ENCODE data around the gene MGAT5.

DNA sequence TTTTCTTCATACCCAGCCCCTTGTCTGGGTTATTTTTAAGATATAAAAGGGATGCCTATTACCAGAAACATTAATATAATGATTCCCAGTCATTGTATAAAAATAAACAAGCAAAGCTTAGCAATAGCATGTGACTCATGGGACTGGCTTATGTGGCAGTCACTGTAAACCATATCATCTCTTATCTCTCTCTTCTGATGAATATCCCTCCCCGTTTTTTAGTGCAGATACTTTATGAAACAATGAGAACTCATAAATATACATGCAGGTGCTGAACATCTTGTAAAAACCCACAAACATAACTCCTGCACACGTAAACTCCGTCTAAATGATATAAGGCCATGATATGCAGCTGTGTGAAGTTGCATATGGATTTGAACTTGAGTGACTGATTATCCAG lies 154.9 kb downstream of the MGAT5 start:
- TF ChIP-seq, protein P1, sequence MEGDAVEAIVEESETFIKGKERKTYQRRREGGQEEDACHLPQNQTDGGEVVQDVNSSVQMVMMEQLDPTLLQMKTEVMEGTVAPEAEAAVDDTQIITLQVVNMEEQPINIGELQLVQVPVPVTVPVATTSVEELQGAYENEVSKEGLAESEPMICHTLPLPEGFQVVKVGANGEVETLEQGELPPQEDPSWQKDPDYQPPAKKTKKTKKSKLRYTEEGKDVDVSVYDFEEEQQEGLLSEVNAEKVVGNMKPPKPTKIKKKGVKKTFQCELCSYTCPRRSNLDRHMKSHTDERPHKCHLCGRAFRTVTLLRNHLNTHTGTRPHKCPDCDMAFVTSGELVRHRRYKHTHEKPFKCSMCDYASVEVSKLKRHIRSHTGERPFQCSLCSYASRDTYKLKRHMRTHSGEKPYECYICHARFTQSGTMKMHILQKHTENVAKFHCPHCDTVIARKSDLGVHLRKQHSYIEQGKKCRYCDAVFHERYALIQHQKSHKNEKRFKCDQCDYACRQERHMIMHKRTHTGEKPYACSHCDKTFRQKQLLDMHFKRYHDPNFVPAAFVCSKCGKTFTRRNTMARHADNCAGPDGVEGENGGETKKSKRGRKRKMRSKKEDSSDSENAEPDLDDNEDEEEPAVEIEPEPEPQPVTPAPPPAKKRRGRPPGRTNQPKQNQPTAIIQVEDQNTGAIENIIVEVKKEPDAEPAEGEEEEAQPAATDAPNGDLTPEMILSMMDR (IDR thresholded peaks at IDR 0.05): no peak
- TF ChIP-seq POLR2A (IDR thresholded peaks at IDR 0.05): no peak
